Gastroesophageal sphincter (tissue), 4 donors: ENCODE measurements around the gene TOX4. TPM values are rescaled to one million over a fixed set of nuclear protein-coding genes. Genes with fewer than 3 reads are reported as not detected.
"Not testable (repeated sequence)": the region's sequence is repeated elsewhere in the genome, so short reads cannot be mapped to it uniquely, and the experiment has no call there.

Experiments used
- ATAC-seq: fragments of 150-250 bp; one replicate; pipeline ENCODE4 v1.9.1; 2016; ENCODE audit warnings: mild to moderate bottlenecking, moderate library complexity
- H3K27ac ChIP-seq, 4 donors: fragments of 200-600 bp; sonication (generic) in 3 of 4; 1 replicate in 3 of 4; 2 replicates in 1 of 4; pipeline ENCODE4 v1.5.1; 2016 to 2019
- H3K27me3 ChIP-seq: fragments of 200-600 bp; sonication (generic); one replicate; pipeline ENCODE4 v1.5.1; 2019
- H3K36me3 ChIP-seq, 2 donors: fragments of 200-600 bp; sonication (generic); one replicate each; pipeline ENCODE4 v1.5.1; 2019; ENCODE audit warnings: control low read depth in 1 of 2
- H3K4me1 ChIP-seq, 3 donors: fragments of 200-600 bp; sonication (generic); 1 replicate in 2 of 3; 2 replicates in 1 of 3; pipeline ENCODE4 v1.5.1; 2016 to 2019; ENCODE audit warnings: control low read depth in 2 of 3
- H3K4me3 ChIP-seq, 2 donors: fragments of 200-600 bp; sonication (generic); one replicate each; pipeline ENCODE4 v1.5.1; 2019; ENCODE audit warnings: mild to moderate bottlenecking in 1 of 2, moderate library complexity in 1 of 2
- H3K9me3 ChIP-seq, 3 donors: fragments of 200-600 bp; sonication (generic); one replicate each; pipeline ENCODE4 v1.5.1; 2017 to 2019; ENCODE audit warnings: control low read depth in 2 of 3
- EP300 ChIP-seq: sonication (generic); formaldehyde crosslinking; IDR thresholded peaks from one replicate; pipeline ENCODE4 v1.6.1; 2017; ENCODE audit warnings: antibody characterized with exemption, mild to moderate bottlenecking
- POLR2A ChIP-seq, 2 donors: fragments of 450-650 bp; IDR thresholded peaks; one replicate each; pipeline ENCODE4 v1.6.1; 2017; ENCODE audit warnings: antibody characterized with exemption in 2 of 2, mild to moderate bottlenecking in 2 of 2, moderate library complexity in 1 of 2
- POLR2AphosphoS5 ChIP-seq: sonication (generic); formaldehyde crosslinking; IDR thresholded peaks from one replicate; pipeline ENCODE4 v1.6.1; 2017; ENCODE audit warnings: antibody characterized with exemption
- WGBS, 2 donors: methylation state at CpG; one replicate each; pipeline ENCODE4 v1.1.5; 2018; ENCODE audit warnings: low coverage in 1 of 2; 5-methylcytosine and 5-hydroxymethylcytosine counted together
- small RNA-seq, 4 donors: library from RNA; depleted of rRNA; stranded (forward); fragments of <200 nt; gene quantifications; one replicate each; pipeline ENCODE3, GENCODE V24; 2016
- total RNA-seq, 4 donors: library from RNA; depleted of rRNA; stranded (reverse); fragments of >200 nt; gene quantifications; one replicate each; pipeline ENCODE4 v1.1.0, GENCODE V29; 2016
- TF ChIP-seq, protein P1 (sequence below), 4 experiments: fragments of 200-600 bp in 2 of 4; fragments of 450-650 bp in 2 of 4; sonication (generic) in 1 of 4; IDR thresholded peaks; one replicate each; pipeline ENCODE4 v1.5.1; 2017 to 2019; ENCODE audit warnings: antibody characterized with exemption in 4 of 4, mild to moderate bottlenecking in 2 of 4, moderate library complexity in 2 of 4

Gene TOX4
- total RNA-seq, 4 donors from 2014 or later: 39.8 to 82.4 (median 62.3) TPM

GRCh38 chr14:21539189-21539940 is 62.4 kb downstream of the TOX4 start:
- H3K4me1 ChIP-seq: peaks cover 4 to 13% (median 11%) of the 10 kb centered on the region in 3 donors
- H3K4me3 ChIP-seq: no peak overlapping the region
- TF ChIP-seq POLR2A (IDR thresholded peaks at IDR 0.05) (no peak), POLR2AphosphoS5 (no peak), EP300 (no peak)
- TF ChIP-seq, protein P1, sequence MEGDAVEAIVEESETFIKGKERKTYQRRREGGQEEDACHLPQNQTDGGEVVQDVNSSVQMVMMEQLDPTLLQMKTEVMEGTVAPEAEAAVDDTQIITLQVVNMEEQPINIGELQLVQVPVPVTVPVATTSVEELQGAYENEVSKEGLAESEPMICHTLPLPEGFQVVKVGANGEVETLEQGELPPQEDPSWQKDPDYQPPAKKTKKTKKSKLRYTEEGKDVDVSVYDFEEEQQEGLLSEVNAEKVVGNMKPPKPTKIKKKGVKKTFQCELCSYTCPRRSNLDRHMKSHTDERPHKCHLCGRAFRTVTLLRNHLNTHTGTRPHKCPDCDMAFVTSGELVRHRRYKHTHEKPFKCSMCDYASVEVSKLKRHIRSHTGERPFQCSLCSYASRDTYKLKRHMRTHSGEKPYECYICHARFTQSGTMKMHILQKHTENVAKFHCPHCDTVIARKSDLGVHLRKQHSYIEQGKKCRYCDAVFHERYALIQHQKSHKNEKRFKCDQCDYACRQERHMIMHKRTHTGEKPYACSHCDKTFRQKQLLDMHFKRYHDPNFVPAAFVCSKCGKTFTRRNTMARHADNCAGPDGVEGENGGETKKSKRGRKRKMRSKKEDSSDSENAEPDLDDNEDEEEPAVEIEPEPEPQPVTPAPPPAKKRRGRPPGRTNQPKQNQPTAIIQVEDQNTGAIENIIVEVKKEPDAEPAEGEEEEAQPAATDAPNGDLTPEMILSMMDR (IDR thresholded peaks at IDR 0.05): no peak
- H3K36me3 ChIP-seq: no peaks in the 10 kb centered on the region
- H3K9me3 ChIP-seq: no peaks in the 10 kb centered on the region
- H3K27me3 ChIP-seq: peaks cover 69% of the 10 kb centered on the region
- 29 to 49% methylated on average over 3 of the region's 3 CpGs for WGBS, 2 donors
- ATAC-seq: no peak
- H3K27ac ChIP-seq: no peak overlapping the region

- no peak for ATAC-seq
- TF ChIP-seq EP300 (no peak), POLR2AphosphoS5 (no peak), POLR2A (IDR thresholded peaks at IDR 0.05) (no peak)
- TF ChIP-seq, protein P1 (IDR thresholded peaks at IDR 0.05): no peak
- WGBS, 2 donors: 65 to 88% methylated on average over 4 to 9 of the region's 9 CpGs
These were observed 64.5 kb downstream of the TOX4 start for GRCh38 chr14:21541413-21542074.

GRCh38 chr14:21543521-21543960 is 66.5 kb downstream of the TOX4 start:
- Histone ChIP-seq H3K4me3 (no peak overlapping the region), H3K36me3 (no peaks in the 10 kb centered on the region), H3K27ac (no peak overlapping the region), H3K9me3 (no peaks in the 10 kb centered on the region), H3K27me3 (peaks cover 28% of the 10 kb centered on the region), H3K4me1 (no peaks in the 10 kb centered on the region)
- no peak for TF ChIP-seq POLR2AphosphoS5
- no peak for TF ChIP-seq EP300
- TF ChIP-seq, protein P1 (IDR thresholded peaks at IDR 0.05): no peak
- no peak for TF ChIP-seq POLR2A (IDR thresholded peaks at IDR 0.05)
- ATAC-seq: no peak
- 29 to 34% methylated on average over 7 of the region's 7 CpGs for WGBS, 2 donors

More at GRCh38 chr14:21541413-21542074, 64.5 kb downstream of the TOX4 start:
- Histone ChIP-seq H3K36me3 (no peaks in the 10 kb centered on the region), H3K4me3 (no peak overlapping the region), H3K4me1 (peaks cover under 1 to 7% (median 7%) of the 10 kb centered on the region in 3 donors), H3K9me3 (no peaks in the 10 kb centered on the region), H3K27ac (no peak overlapping the region), H3K27me3 (peaks cover 48% of the 10 kb centered on the region)

DNA sequence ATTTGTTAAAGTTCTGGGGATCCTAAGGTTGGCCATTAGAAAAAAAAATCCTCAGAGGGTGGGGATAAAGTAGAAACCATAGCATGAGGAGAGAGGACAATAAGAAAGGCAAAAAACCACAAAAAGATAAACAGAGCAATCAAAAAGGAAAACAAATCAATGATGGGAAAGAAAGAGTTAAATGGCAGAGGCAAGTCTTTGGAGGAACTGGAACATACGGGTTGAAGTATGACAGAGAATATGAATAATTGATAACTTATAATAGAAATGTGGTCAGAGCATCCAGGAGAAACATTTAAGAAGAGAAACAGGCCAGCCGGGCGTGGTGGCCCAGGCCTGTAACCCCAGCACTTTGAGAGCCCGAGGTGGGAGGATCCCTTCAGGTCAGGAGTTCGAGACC is 67.0 kb downstream of the TOX4 start:
- Histone ChIP-seq H3K36me3 (no peaks in the 10 kb centered on the region), H3K27me3 (peaks cover 23% of the 10 kb centered on the region), H3K27ac (no peak overlapping the region), H3K9me3 (no peaks in the 10 kb centered on the region), H3K4me1 (no peaks in the 10 kb centered on the region), H3K4me3 (no peak overlapping the region)
- ATAC-seq: no peak
- TF ChIP-seq EP300: no peak
- TF ChIP-seq POLR2AphosphoS5: no peak
- TF ChIP-seq, protein P1 (IDR thresholded peaks at IDR 0.05): no peak
- no peak for TF ChIP-seq POLR2A (IDR thresholded peaks at IDR 0.05)
- WGBS, 2 donors: 36 to 39% methylated on average over 3 to 5 of the region's 5 CpGs

DNA sequence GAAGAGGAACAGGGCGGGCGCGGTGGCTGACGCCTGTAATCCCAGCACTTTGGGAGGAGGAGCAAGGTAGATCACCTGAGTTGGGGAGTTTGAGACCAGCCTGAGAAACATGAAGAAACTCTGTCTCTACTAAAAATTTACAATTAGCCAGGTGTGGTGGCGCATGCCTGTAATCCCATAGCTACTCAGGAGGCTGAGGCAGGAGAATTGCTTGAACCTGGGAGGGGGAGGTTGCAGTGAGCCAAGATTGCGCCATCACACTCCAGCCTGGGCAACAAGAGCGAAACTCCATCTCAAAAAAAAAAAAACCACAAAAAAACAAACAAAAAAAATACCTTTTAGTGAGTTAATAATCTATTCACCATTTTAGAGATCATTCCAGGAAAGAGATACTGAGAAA is 67.6 kb downstream of the TOX4 start:
- ATAC-seq, H3K9me3 ChIP-seq, H3K27ac ChIP-seq, H3K4me1 ChIP-seq, H3K36me3 ChIP-seq, H3K4me3 ChIP-seq: not testable (repeated sequence)
- H3K27me3 ChIP-seq: peaks cover 17% of the 10 kb centered on the region
- WGBS, 2 donors: 94% methylated on average over 7 of the region's 7 CpGs; no CpG with 5 or more reads in 1 of the 2 donors

Small RNA genes lying within 50 kb of the gene (small RNA-seq; reads per million reads assigned to genes)
- 0 reads per million in 4 donors for gene RN7SL650P

Other genes with a start within 250 kb of the TOX4 start
- gene HNRNPC, start 207.8 kb upstream of the TOX4 start, total RNA-seq: 100 to 1,000 TPM; 356 to 544 (median 505) TPM
- gene RPGRIP1, start 197.1 kb upstream of the TOX4 start, total RNA-seq: under 1 TPM in 3 of 4 donors, not detected in 1; 0.13 to 0.62 (median 0.23) TPM
- 100 to 1,000 TPM in 1 of 4 donors, 10 to 100 TPM in 3; 64.6 to 101 (median 74.5) TPM for gene SUPT16H, start 93.2 kb upstream of the TOX4 start, total RNA-seq
- 10 to 100 TPM; 47.4 to 59.0 (median 53.3) TPM for gene CHD8, start 21.1 kb upstream of the TOX4 start, total RNA-seq
- gene RAB2B, start 236 bp upstream of the TOX4 start, total RNA-seq: 10 to 100 TPM; 28.3 to 44.8 (median 29.7) TPM
- gene METTL3, start 34.1 kb downstream of the TOX4 start, total RNA-seq: 10 to 100 TPM; 31.9 to 73.0 (median 48.6) TPM
- gene SALL2, start 49.2 kb downstream of the TOX4 start, total RNA-seq: 10 to 100 TPM; 14.7 to 23.8 (median 21.8) TPM
- gene OR10G3, start 102.9 kb downstream of the TOX4 start, total RNA-seq: not detected
- not detected for gene OR10G2, start 157.7 kb downstream of the TOX4 start, total RNA-seq
- not detected for gene OR4E2, start 176.6 kb downstream of the TOX4 start, total RNA-seq
- gene OR4E1, start 196.6 kb downstream of the TOX4 start, total RNA-seq: not detected